ENCODE results near the gene RNU5D-1.
"Not testable (repeated sequence)": the region's sequence is repeated elsewhere in the genome, so short reads cannot be mapped to it uniquely, and the experiment has no call there.

Gene RNU5D-1

GRCh38 chr1:44724955-44725698 is 5.8 kb downstream of the RNU5D-1 start:
- DNase-seq, result no peak

DNA sequence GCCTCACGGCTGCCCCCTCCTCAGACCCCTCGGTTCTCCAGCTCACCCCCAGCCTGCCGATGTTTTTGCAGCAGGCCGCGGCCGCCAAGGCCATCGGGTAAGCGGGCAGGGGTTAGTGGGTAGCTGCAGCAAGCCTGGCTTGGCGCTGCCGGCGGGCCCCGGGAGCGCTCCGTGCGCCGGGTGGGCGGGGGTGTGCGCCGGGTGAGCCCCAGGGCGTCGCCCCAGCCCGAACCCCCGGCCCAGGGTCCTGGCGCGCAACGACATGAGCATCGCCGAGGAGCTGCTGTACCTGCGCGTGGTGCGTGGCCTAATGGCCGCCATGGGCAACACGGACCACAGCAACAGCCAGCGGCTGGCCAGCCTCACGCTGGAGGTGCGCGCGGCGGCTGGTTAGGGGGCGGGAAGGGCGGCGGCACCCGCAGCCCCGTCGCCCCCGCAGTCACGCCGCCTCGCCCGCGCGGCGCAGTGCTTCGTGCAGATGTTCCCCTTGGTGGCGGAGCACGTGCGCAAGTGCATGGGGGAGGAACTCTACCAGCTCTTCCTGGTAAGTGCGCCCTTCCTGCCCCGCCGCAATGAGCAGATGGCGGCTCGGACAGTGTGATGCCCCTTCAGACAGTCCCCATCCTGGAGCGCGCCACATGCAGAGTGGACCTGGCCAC is 6.5 kb downstream of the RNU5D-1 start:
- no peak for DNase-seq

GRCh38 chr1:44723496-44724295 is 7.3 kb downstream of the RNU5D-1 start:
- DNase-seq, result no peak

GRCh38 chr1:44723064-44723463 is 7.9 kb downstream of the RNU5D-1 start:
- DNase-seq, result no peak

DNA sequence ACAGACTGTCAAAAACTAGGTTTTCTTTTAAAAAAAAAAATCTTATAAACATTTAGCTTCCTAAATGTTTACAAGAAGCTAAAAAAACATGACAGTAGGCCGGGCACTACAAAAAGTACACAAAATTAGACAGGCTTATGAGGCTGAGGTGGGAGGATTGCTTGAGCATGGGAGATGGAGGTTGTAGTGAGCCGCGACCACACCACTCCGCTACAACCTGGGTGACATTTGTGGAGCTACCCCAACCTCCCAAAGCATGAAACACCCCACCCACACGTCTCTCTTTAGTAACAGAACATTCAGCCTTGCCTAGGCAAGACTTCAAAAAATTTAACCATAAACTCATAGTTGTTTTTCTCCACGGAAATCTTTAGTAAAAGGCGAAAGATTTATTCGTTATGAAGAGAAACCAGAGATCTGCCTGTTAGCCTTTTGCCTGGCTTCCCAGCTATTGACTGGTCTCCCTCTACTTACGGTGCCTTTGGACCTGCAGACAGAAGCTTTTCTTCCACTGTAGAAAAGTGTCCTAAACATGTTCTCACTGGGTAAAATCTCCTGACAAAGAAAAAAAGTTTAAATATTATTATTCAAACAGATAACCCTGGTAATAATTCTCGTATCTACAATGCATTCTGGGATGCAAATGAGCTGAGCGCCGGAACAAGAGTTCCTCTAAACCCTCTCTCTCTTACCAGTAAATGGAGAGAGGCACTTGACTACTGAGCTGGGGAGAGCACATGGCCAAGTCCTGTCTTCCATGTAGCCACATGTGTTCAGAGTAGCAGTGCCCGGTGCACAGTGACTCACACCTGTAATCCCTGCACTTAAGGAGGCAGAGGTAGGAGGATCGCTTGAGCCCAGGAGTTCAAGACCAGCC is 9.2 kb downstream of the RNU5D-1 start:
- peak; percentile 41 for DNase-seq

DNA sequence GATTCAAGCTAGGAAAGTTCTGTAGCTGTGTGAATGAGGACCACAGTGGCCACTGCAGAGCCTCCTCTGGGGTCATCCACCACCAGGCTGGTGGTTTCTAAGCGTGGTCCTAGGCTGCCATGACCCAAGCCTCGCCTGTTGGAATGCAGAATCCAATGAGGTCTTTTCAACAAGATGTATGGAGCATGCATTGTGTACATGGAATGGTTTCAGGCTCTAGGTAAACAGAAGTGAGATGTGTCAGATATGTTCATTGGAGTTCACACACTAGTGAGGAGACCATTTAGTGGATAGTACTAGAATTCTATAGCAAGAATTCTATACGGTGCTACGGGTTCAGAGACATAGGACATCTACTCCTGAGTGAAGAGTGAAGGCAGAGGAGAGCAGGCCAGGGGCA is 10.7 kb downstream of the RNU5D-1 start:
- DNase-seq, result no peak

- DNase-seq, result no peak
Observed at GRCh38 chr1:44719318-44719717, 11.7 kb downstream of the RNU5D-1 start.

- DNase-seq, result no peak
Observed at GRCh38 chr1:44718091-44718490, 12.9 kb downstream of the RNU5D-1 start.

DNA sequence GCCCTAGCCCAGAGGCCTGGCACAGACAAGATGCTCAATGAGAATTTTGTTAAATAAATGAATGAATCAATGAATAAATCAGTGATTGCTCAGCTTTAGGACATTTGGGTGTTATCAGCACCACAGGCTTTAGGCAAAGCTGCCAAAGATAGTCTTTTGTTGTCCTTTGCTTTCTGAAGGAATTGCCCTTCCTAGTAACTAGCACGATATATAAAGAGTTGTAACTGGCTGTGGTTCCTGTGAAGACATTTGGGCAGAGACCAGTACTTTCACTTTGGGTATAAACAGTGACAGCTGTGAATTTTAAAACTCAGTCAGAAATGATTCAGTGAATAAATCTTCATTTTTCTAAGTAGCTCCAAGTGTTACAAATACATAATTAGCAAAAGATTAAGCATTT is 13.3 kb downstream of the RNU5D-1 start:
- DNase-seq, result no peak

DNA sequence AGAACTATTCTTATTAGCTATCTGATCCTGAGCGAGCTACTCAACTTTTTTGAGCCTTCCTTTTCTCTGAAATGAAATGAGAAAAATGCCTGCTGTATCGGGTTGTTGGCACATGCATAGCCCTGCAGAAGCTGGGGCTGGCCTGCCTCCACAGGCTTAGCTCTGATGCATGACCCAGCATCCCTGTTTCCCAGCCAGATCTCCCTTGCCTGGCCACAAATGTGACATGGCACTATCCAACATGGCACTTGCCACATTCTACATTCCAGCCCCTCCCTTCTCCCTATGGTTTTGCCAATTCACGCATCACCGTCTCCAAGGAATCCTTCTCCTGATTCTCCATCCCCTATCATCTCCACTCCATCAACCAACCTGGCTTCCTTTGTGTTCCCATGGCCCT is 13.8 kb downstream of the RNU5D-1 start:
- DNase-seq, result no peak

DNA sequence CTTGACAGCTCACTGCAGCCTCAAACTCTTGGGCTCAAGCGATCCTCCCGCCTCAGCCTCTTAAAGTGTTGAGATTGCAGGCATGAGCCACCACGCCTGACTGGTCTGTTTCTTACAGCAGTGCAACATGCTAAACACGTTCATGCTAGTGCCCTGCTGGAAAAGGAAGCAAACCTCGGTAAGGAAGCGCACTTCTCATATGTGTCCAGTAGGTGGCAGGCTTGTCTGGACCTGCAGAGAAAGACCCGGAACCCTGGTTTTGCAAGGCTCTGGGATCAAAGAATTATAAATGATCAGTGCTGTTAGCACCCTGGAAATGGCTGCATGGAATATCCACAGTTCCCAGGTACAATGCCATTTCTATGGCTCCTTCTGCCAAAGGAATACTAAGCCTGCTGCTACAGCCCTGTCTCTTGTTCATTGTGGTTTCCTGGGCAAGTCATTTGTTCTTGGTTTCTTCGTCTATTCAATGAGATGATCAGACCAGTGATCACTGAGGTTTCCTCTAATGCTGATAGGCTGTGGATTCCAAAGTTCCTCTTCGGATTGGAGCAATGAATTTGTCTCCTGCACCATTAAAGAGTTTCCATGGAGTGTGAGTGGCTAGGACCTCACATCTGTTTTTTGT is 15.9 kb downstream of the RNU5D-1 start:
- peak; percentile 49 for DNase-seq

GRCh38 chr1:44714532-44714931 is 16.4 kb downstream of the RNU5D-1 start:
- no peak for DNase-seq

DNA sequence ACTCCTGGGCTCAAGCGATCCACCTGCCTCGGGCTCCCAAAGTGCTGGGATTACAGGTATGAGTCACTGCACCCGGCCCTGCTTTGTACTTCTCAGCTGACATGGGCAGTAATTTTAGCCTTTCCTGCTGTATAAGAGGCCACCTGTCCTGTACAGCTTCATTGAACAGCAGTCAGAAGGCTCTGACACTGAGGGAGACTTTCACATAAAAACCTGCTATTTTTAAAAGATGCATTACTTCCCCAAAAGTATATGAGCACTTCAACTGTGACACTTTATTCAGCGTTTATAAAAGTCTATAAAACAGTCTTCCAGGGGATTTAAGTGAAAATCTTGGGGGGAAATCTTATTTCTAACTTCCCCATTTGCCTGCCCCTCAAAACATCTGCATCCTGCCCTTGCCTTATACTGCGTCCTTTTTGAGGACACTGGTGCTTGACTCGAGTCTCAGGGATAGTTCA is 17.6 kb downstream of the RNU5D-1 start:
- DNase-seq, result no peak

DNA sequence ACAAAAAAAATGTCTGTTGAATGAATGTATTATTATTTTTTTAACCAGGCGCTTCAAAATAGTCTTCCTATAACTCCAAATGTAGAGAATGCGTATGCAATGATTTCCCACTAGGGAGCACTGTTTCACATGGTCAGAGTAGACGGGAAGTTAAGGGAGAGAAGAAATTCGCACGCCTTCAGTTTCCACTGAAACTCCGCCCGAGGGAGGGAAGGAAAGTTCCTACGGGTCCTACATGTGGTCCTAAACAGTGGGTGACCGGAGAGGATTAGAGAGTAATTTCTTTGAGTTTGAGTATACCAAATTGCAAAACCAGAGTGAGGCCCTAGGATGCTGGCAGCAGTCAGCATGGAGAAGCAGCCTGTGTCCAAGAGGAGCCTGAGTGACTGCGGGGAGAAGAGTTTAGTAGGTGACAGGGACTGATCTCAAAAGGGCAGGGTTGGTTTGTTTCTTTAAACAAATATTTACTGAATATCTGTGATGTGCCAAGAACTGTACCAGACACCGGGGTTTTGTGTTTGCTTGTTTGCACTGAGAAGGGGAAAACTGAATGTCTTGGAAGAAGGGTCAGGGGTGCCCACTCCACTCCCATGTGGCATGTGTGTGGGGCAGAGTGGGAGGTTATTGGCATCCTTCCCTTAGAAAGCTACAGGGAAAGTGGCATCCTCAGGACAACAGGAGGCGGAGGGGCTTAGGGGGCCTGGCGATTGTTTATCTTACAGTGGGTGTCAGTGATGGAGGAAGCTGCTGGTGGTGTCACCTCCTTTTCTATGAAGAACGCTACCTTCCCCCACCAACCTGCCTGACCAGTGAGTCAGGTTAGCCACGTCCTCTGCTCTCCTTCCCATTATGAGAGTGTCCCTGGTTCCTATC is 22.8 kb downstream of the RNU5D-1 start:
- DNase-seq, result no peak

- DNase-seq, result no peak
Observed at GRCh38 chr1:44707112-44707881, 23.7 kb downstream of the RNU5D-1 start.

GRCh38 chr1:44705938-44706337 is 25.0 kb downstream of the RNU5D-1 start:
- DNase-seq, result no peak

GRCh38 chr1:44705470-44705869 is 25.5 kb downstream of the RNU5D-1 start:
- no peak for DNase-seq

GRCh38 chr1:44701141-44701573 is 29.8 kb downstream of the RNU5D-1 start:
- no peak for DNase-seq

DNA sequence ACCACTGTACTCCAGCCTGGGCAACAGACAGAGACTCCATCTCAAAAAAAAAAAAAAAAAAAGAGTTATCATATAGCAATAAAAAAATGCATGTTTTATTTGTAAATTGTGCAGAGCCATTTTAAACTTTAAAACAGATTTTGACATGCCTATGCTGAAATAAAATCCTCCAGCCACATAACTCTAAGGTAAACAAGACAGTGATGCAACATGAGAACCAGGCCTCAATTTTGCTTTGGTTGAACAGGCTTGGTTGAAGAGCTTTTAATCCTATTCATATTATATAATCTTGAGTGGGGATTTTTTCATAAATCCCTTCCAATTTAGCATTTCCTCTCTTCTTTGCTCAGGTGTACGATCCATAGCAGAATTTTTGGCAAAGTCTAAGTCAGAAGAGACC is 30.4 kb downstream of the RNU5D-1 start:
- DNase-seq, result no peak

- DNase-seq, result not testable (repeated sequence)
Observed at GRCh38 chr1:44699375-44699774, 31.6 kb downstream of the RNU5D-1 start.
